B cell (primary cell): ENCODE data around the gene FBXO15. TPM values are rescaled to one million over a fixed set of nuclear protein-coding genes. Genes with fewer than 3 reads are reported as not detected.

ENCODE experiments used
- ATAC-seq: fragments of 200-7000 bp; cut with Tn5 transposase; one replicate; pipeline ENCODE4 v1.10.0; 2021; ENCODE audit warnings: low read depth, mild to moderate bottlenecking, moderate number of reproducible peaks, moderate library complexity
- CTCF ChIA-PET: fragments of 350-600 bp; sonication (Branson Sonifier 250); formaldehyde crosslinking; loops from one replicate; lab custom pipeline; 2021; ENCODE audit warnings: antibody characterized with exemption, inconsistent platforms; lab: Charles Lee
- POLR2A ChIA-PET: fragments of 350-600 bp; sonication (Branson Sonifier 250); formaldehyde crosslinking; loops from one replicate; lab custom pipeline; 2021; ENCODE audit warnings: antibody characterized with exemption; lab: Charles Lee
- DNase-seq: peaks from one replicate; pipeline ENCODE4 v3.0.0; 2013
- H2AFZ ChIP-seq: 2 replicates; pipeline ENCODE4 v1.6.1; 2012; ENCODE audit warnings: mild to moderate bottlenecking, low read depth, low read length; ENCODE audit not compliant: insufficient read depth, poor library complexity, severe bottlenecking
- H3K27ac ChIP-seq, 2 donors: 1 replicate in 1 of 2; 2 replicates in 1 of 2; pipeline ENCODE4 v1.5.1; 2012 to 2013; ENCODE audit warnings: low read length in 2 of 2, mild to moderate bottlenecking in 2 of 2, moderate library complexity in 1 of 2
- H3K27me3 ChIP-seq, 4 experiments: fragments of 200-600 bp in 1 of 4; sonication (generic) in 1 of 4; replicated peaks in 1 of 4; 1 replicate in 2 of 4; 2 replicates in 2 of 4; pipeline versions ENCODE4 v1.6.1 to v1.7.0; 2013 to 2016; ENCODE audit warnings: low read length in 3 of 4, mild to moderate bottlenecking in 2 of 4, mixed read lengths in 1 of 4, moderate library complexity in 1 of 4; ENCODE audit not compliant: insufficient read depth in 4 of 4, control insufficient read depth in 3 of 4; ENCODE audit errors: control extremely low read depth in 1 of 4
- H3K36me3 ChIP-seq, 2 experiments: replicated peaks in 1 of 2; 1 replicate in 1 of 2; 2 replicates in 1 of 2; pipeline versions ENCODE4 v1.6.1 to v1.7.1; 2013; ENCODE audit warnings: low read length in 1 of 2; ENCODE audit not compliant: insufficient read depth in 2 of 2, control insufficient read depth in 1 of 2; ENCODE audit errors: control extremely low read depth in 1 of 2, extremely low read depth in 1 of 2
- H3K4me1 ChIP-seq, 2 donors: fragments of 200-600 bp in 1 of 2; sonication (generic) in 1 of 2; 1 replicate in 1 of 2; 2 replicates in 1 of 2; pipeline versions ENCODE4 v1.5.1 to v1.6.1; 2013 to 2017; ENCODE audit warnings: low read length in 2 of 2; ENCODE audit not compliant: control insufficient read depth in 2 of 2, insufficient read depth in 2 of 2
- H3K4me2 ChIP-seq: replicated peaks from 2 replicates; pipeline ENCODE3; 2012; ENCODE audit warnings: mild to moderate bottlenecking, low read depth, low read length; ENCODE audit not compliant: poor library complexity, severe bottlenecking
- H3K4me3 ChIP-seq, 5 experiments: fragments of 200-600 bp in 1 of 5; sonication (generic) in 1 of 5; 1 replicate in 3 of 5; 2 replicates in 2 of 5; pipeline versions ENCODE4 v1.5.1 to v1.7.0; 2011 to 2016; ENCODE audit warnings: low read length in 4 of 5, mild to moderate bottlenecking in 4 of 5, low read depth in 2 of 5, control low read depth in 1 of 5, moderate library complexity in 1 of 5; ENCODE audit not compliant: insufficient read depth in 1 of 5; ENCODE audit errors: control extremely low read depth in 1 of 5, extremely low read depth in 1 of 5
- H3K79me2 ChIP-seq: fragments of 200-600 bp; sonication (generic); one replicate; pipeline ENCODE4 v1.6.0; 2016; ENCODE audit warnings: low read length; ENCODE audit not compliant: control insufficient read depth, insufficient read depth
- H3K9ac ChIP-seq: fragments of 200-600 bp; sonication (generic); 2 replicates; pipeline ENCODE4 v1.6.1; 2017; ENCODE audit warnings: mild to moderate bottlenecking, low read length, moderate library complexity
- H3K9me3 ChIP-seq, 3 donors: one replicate each; pipeline versions ENCODE4 v1.6.1 to v1.7.1; 2013; ENCODE audit warnings: low read length in 2 of 3; ENCODE audit not compliant: control insufficient read depth in 2 of 3, insufficient read depth in 1 of 3; ENCODE audit errors: control extremely low read depth in 1 of 3
- H4K20me1 ChIP-seq: 2 replicates; pipeline ENCODE4 v1.6.0; 2012; ENCODE audit warnings: mild to moderate bottlenecking, low read length; ENCODE audit not compliant: insufficient read depth, control insufficient read depth, poor library complexity, severe bottlenecking
- H3K27ac Mint-ChIP-seq: one replicate; pipeline ENCODE4 v1.8.0; 2021; ENCODE audit warnings: mixed read lengths
- H3K27me3 Mint-ChIP-seq: one replicate; pipeline ENCODE4 v1.8.0; 2021; ENCODE audit warnings: mixed read lengths
- H3K4me1 Mint-ChIP-seq: one replicate; pipeline ENCODE4 v1.8.0; 2021; ENCODE audit warnings: mixed read lengths
- H3K4me3 Mint-ChIP-seq: one replicate; pipeline ENCODE4 v1.8.0; 2021; ENCODE audit warnings: mixed read lengths
- H3K9me3 Mint-ChIP-seq: one replicate; pipeline ENCODE4 v1.8.0; 2022; ENCODE audit warnings: mixed read lengths; ENCODE audit not compliant: insufficient read depth
- EZH2 ChIP-seq: IDR thresholded peaks from 2 replicates; pipeline ENCODE4 v1.6.1; 2012; ENCODE audit warnings: borderline replicate concordance, low read depth, mild to moderate bottlenecking, moderate library complexity, low read length; ENCODE audit not compliant: insufficient read depth, poor library complexity, severe bottlenecking
- WGBS: methylation state at CpG from one replicate; pipeline ENCODE4 v1.1.5; 2013; ENCODE audit warnings: missing lambda C conversion rate; ENCODE audit not compliant: insufficient coverage; 5-methylcytosine and 5-hydroxymethylcytosine counted together
- intact Hi-C: fragments of 100-400 bp; cut with micrococcal nuclease; formaldehyde crosslinking; loops from one replicate; pipeline ENCODE4 v1.10.0; 2022
- polyA plus RNA-seq: library from polyadenylated mRNA; depleted of rRNA; stranded (reverse); fragments of >200 nt; gene quantifications from 2 replicates; pipeline ENCODE4 v1.2.3, GENCODE V29; 2012
- total RNA-seq, 2 donors: library from RNA; stranded (reverse); fragments of 120-200 nt in 1 of 2; gene quantifications; 1 replicate in 1 of 2; 2 replicates in 1 of 2; pipeline versions ENCODE4 v1.2.3 to v1.2.4, GENCODE V29; 2013 to 2022
- TF ChIP-seq, protein P1 (sequence below): fragments of 200-600 bp; IDR thresholded peaks from one replicate; pipeline ENCODE4 v1.8.0; 2022; ENCODE audit warnings: antibody characterized with exemption, mild to moderate bottlenecking

Gene FBXO15
- total and polyA plus RNA-seq, 2 donors (not counting 1 experiment from before 2014, with no cell fraction given): 1.6 to 4.1 TPM

- Histone ChIP-seq H3K4me3 (peak overlapping the region; percentile 9 to 79 (median 45)), H4K20me1 (no peaks in the 10 kb centered on the region), H3K27ac (peak overlapping the region in 1 of 2 donors; percentile 71), H2AFZ (peak overlapping the region; percentile 94), H3K4me1 (peaks cover 0 to 11% of the 10 kb centered on the region in 2 donors), H3K79me2 (no peaks in the 10 kb centered on the region), H3K27me3 (no peaks in the 10 kb centered on the region), H3K4me2 (peak overlapping the region; percentile 89), H3K9me3 (no peaks in the 10 kb centered on the region), H3K36me3 (no peaks in the 10 kb centered on the region), H3K9ac (peak overlapping the region; percentile 67)
- TF ChIP-seq EZH2: no peak
- TF ChIP-seq, protein P1, sequence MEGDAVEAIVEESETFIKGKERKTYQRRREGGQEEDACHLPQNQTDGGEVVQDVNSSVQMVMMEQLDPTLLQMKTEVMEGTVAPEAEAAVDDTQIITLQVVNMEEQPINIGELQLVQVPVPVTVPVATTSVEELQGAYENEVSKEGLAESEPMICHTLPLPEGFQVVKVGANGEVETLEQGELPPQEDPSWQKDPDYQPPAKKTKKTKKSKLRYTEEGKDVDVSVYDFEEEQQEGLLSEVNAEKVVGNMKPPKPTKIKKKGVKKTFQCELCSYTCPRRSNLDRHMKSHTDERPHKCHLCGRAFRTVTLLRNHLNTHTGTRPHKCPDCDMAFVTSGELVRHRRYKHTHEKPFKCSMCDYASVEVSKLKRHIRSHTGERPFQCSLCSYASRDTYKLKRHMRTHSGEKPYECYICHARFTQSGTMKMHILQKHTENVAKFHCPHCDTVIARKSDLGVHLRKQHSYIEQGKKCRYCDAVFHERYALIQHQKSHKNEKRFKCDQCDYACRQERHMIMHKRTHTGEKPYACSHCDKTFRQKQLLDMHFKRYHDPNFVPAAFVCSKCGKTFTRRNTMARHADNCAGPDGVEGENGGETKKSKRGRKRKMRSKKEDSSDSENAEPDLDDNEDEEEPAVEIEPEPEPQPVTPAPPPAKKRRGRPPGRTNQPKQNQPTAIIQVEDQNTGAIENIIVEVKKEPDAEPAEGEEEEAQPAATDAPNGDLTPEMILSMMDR: peak; percentile 95
- peaks cover 18% of the 10 kb centered on the region for H3K4me1 Mint-ChIP-seq
- peak overlapping the region; percentile 82 for H3K4me3 Mint-ChIP-seq
- no peaks in the 10 kb centered on the region for H3K9me3 Mint-ChIP-seq
- peak overlapping the region; percentile 84 for H3K27ac Mint-ChIP-seq
- ChIA-PET CTCF (interaction anchor here (0.9 to 7.3 kb wide), 15 partner anchors 45 to 355 kb away, joined by 3 to 196 read pairs (median 6); partner anchors contain the start of gene CNDP2), POLR2A (interaction anchor here (0.7 kb wide), 1 partner anchor 22 kb away, joined by 7 read pairs; no protein-coding TSS in a partner anchor)
- ATAC-seq (peak; percentile 92), DNase-seq (peak; percentile 86)
- WGBS: no CpG with 5 or more reads among the region's 9 CpGs
- intact Hi-C loops: loop anchor here (1.0 to 5.0 kb wide), 6 partner anchors 49 to 297 kb away; partner anchors contain the start of genes FBXO15 and TIMM21
- peaks cover 17% of the 10 kb centered on the region for H3K27me3 Mint-ChIP-seq
These were observed 48.8 kb upstream of the FBXO15 start for GRCh38 chr18:74196220-74197119.
